Pons (tissue), 1 donor: ENCODE results near the gene HEATR1.
"Not testable (repeated sequence)": the region's sequence is repeated elsewhere in the genome, so short reads cannot be mapped to it uniquely, and the experiment has no call there.

Experiments used
- DNase-seq: peaks from one replicate; pipeline ENCODE4 v3.0.0-alpha.2; 2016; ENCODE audit warnings: low spot score

Gene HEATR1, protein sequence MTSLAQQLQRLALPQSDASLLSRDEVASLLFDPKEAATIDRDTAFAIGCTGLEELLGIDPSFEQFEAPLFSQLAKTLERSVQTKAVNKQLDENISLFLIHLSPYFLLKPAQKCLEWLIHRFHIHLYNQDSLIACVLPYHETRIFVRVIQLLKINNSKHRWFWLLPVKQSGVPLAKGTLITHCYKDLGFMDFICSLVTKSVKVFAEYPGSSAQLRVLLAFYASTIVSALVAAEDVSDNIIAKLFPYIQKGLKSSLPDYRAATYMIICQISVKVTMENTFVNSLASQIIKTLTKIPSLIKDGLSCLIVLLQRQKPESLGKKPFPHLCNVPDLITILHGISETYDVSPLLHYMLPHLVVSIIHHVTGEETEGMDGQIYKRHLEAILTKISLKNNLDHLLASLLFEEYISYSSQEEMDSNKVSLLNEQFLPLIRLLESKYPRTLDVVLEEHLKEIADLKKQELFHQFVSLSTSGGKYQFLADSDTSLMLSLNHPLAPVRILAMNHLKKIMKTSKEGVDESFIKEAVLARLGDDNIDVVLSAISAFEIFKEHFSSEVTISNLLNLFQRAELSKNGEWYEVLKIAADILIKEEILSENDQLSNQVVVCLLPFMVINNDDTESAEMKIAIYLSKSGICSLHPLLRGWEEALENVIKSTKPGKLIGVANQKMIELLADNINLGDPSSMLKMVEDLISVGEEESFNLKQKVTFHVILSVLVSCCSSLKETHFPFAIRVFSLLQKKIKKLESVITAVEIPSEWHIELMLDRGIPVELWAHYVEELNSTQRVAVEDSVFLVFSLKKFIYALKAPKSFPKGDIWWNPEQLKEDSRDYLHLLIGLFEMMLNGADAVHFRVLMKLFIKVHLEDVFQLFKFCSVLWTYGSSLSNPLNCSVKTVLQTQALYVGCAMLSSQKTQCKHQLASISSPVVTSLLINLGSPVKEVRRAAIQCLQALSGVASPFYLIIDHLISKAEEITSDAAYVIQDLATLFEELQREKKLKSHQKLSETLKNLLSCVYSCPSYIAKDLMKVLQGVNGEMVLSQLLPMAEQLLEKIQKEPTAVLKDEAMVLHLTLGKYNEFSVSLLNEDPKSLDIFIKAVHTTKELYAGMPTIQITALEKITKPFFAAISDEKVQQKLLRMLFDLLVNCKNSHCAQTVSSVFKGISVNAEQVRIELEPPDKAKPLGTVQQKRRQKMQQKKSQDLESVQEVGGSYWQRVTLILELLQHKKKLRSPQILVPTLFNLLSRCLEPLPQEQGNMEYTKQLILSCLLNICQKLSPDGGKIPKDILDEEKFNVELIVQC (N-terminal part only)

GRCh38 chr1:236603991-236604904 lies at the start of gene HEATR1:
HEATR1 (minus strand) TSS chr1:236604516; CDS start chr1:236604095, 421 bp downstream.
- DNase-seq = peak; percentile 95

DNA sequence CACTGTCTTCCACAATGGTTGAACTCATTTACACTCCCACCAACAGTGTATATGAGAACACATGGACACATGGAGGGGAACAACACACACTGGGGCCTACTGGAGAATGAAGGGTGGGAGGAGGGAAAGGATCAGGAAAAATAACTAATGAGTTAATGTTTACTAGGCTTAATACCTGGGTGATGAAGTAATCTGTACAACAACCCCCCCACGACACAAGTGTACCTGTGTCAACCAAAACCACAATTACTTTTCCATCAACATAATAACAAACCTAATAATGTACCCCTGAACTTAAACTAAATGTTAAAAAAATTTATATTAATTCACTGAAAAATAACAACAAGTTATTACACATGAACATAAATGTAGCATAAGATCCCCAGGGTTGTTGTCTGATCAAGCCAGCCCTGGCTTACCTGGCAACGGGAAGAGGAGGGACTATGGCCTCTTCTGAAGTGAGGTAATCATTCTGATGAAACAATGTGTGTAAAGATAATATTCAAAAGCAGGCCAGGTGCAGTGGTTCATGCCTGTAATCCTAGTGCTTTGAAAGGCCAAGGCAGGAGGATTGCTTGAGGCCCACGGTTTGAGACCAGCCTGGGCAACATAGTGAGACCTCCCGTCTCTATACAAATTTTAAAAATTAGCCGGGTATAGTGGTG lies 40.8 kb upstream of the HEATR1 start:
- no peak for DNase-seq

DNA sequence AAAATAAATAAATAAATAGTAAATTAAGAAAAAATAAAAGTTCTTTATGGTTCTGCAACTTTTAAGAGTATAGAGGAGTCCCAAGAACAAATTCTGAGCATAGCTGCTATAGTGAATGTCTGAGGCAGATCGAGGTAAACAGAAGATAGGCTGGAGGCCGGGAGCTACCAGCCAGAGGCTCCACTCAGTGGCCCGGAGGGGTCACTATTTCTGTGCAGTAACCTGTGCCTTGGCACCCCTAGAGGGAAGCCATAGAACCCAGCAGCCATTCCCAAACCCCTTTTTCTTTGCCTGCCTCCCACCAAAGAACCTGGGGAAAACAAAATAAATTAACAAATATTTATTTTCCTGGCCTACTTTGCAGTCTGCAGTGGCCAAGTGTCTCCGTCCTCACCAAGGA lies 38.4 kb upstream of the HEATR1 start:
- no peak for DNase-seq

GRCh38 chr1:236639686-236640085 lies 35.4 kb upstream of the HEATR1 start:
- DNase-seq = peak; percentile 17

DNA sequence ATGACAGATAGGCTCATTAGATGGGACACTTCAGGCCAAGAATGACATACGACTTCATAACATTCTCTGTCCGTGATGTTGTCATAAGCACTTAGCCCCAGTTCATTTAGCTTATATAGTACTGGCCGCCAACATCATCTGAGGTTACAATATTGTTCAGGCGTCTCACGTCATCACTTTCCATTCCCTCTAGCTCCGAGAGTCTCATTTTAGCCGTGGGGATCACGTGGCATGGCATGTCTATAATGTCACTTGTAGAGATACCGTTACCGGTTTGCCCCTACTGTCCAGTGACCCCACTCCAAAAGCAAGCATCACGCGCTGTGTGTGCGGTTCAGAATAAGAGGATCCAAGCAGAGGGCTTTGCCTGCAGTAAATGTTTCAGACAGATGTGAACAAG lies 34.6 kb upstream of the HEATR1 start:
- DNase-seq = no peak

GRCh38 chr1:236636017-236636416 lies 31.7 kb upstream of the HEATR1 start:
- no peak for DNase-seq

GRCh38 chr1:236627727-236628408 lies 23.6 kb upstream of the HEATR1 start:
- DNase-seq = no peak

GRCh38 chr1:236623371-236624166 lies 19.3 kb upstream of the HEATR1 start:
- DNase-seq = no peak

- DNase-seq = no peak
Measured at GRCh38 chr1:236622407-236622806, 18.1 kb upstream of the HEATR1 start.

- DNase-seq = no peak
Measured at GRCh38 chr1:236619398-236619797, 15.1 kb upstream of the HEATR1 start.

- no peak for DNase-seq
Measured at GRCh38 chr1:236618507-236618906, 14.2 kb upstream of the HEATR1 start.

DNA sequence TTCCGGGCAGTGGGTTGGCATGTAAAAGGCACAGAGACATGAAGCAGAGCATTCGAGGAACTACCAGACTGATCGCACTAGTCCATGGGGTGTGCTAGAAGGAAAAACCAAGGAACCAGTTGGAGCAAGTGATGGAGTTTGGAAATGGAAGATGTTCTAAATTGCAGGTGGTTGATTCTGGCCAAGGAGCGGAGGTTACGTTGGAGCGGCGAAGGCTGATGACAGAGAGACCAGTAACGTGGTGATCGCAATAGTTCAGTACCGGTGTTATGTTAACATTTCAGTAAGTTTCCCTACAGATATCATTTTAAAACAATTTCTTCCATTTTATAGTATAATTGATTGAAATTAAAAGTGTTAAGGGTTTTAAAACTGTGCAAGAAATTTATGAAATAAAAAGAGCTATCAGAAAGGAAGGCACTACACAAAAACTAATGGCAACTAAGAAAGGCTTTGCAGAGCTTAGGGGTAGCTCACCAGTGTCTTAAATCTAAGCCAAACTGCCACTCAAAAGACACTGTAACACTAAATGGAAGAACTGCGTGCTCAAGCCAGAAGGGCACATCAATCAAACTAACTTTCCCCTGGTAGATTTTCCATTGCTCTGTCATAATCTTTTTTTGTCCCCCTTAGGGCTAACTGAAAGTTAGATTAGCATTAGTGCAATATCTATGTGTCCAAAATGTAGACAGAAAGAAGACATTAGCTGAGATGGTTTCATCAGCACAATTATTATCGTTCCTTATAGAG lies 11.3 kb upstream of the HEATR1 start:
- no peak for DNase-seq

DNA sequence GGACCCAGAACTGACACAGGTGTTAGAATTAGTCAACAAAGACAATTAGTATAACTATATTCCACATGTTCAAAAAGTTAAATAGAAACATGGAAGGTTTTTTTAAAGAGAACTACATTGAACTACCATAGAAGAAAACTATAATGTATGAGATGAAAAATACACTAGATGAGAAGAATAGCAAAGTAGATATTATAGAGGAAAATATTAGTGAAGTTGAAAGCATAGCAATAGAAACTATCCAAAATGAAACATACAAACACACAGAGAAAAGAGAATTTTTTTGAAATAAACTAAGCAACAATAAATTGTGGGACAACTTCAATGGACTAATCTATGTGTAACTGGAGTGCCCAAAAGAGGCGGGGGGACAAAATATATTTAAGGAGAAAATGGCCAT lies 8.0 kb upstream of the HEATR1 start:
- DNase-seq = no peak

DNA sequence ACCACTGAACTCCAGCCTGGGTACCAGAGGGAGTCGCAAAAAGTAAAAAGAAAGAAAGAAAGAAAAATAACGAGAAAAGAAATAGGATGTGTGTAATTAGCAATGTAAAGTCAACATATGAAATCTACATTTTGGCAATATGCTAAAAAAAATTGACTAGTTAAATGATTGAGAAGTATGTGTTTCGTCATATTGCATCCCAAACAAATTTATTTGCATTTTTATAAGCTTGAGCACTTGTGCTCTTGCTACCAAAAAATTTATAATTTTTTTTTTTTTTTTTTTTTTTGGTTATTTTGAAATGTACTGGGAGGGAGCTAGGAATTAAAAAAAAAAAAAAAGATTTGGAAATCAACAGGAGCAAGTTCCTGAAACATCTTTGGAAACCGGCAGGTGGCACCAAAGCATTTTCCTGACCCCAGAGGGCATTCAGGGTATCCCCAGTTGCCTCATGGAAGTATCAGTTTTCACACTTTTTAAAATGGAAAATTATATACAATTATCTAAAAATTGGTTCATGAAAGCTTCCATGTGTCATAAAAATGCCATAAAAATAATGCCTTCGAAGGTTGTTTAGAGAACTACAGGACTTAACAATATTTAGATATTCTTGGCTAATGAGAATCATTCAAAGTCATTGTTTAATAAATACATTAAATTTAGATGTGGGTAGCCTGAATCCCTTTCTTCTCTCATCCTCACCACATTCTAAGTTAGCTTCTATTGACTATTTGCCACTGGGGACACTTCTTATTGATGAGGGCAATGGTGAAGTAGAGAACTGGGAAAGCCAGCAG lies 4.8 kb upstream of the HEATR1 start:
- DNase-seq = peak; percentile 77

DNA sequence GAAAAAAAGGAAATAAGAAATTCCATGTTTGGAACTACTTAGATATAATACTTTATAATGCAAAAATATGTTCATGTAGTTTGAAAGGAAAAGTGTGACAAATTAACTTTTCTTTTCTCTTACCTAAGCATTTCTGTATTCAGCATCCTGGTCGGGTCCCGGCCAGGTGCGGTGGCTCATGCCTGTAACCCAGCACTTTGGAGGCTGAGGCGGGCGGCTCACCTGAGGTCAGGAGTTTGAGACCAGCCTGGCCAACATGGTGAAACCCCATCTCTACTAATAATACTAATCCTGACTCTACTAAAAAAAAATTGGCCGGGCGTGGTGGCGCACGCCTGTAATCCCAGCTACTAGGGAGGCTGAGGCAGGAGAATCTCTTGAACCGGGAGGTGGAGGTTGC lies 3.3 kb upstream of the HEATR1 start:
- DNase-seq = not testable (repeated sequence)

DNA sequence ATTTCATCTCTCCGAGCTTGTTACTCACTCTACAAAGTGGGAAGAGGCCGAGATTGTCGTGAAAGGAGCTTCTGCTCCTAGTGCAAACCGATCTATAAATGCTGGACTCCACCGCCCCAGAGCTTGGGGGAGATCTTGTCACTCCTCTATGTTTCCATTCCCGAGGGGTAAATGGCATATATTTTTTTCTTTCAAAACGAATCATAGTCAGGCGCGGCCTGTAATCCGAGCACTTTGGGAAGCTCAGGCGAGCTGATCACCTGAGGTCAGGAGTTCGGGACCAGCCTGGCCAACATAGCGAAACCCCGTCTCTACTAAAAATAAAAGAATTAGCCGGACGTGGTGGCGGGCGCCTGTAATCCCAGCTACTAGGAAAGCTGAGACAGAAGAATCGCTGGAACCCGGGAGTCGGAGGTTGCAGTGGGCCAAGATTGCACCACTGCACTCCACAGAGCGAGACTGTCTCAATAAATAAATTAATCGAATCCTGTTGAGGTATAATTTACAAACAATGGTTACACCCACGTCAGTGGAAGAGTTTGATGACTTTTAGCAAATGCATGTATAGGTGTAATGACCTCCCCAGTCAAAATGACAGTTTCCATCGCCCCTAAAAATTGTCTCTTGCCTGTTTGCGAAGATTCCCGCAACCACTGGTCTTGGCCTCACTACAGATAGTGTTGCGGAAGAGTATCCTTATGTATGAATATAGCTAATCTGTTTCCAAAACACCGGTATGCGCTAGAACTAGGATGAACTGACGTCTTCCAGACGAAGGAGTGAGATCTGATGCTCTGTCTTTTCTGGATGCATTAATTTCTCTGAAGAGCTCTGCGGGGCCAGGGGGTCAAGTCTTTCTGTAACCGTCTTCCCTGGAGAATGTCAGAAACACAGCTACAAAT lies 840 bp upstream of the HEATR1 start:
- no peak for DNase-seq
